Esophagus muscularis mucosa (tissue), 3 donors: ENCODE results near the gene URB1.

Source experiments
- CTCF ChIP-seq, 3 experiments: fragments of 200-600 bp in 2 of 3; fragments of 450-650 bp in 1 of 3; sonication (generic) in 2 of 3; IDR thresholded peaks; one replicate each; pipeline ENCODE4 v1.5.1; 2017 to 2019; ENCODE audit warnings: antibody characterized with exemption in 3 of 3, mild to moderate bottlenecking in 2 of 3, moderate library complexity in 1 of 3
- POLR2AphosphoS5 ChIP-seq, 2 donors: sonication (generic); formaldehyde crosslinking; IDR thresholded peaks; one replicate each; pipeline ENCODE4 v1.6.1; 2017; ENCODE audit warnings: antibody characterized with exemption in 2 of 2

- no peak for TF ChIP-seq POLR2AphosphoS5 (IDR thresholded peaks at IDR 0.05)
- TF ChIP-seq CTCF (IDR thresholded peaks at IDR 0.05): no peak
These were observed 41.4 kb downstream of the URB1 start for GRCh38 chr21:32351428-32351827.
